Anterior cingulate cortex (tissue), 58 donors: ENCODE measurements around the gene TANC1.
A peak's percentile ranks its signal among the peaks of the same experiment; 100 is the strongest.

Source experiments
- DNase-seq, 58 donors: peaks; one replicate each; lab custom pipeline; 2025; lab: John Stamatoyannopoulos, UW

Gene TANC1

GRCh38 chr2:158960193-158960592, 8.2 kb upstream of the TANC1 start:
- DNase-seq, result no peak

- no peak for DNase-seq
Measured at GRCh38 chr2:158962074-158962473, 6.4 kb upstream of the TANC1 start.

GRCh38 chr2:158963071-158963470, 5.4 kb upstream of the TANC1 start:
- DNase-seq, result no peak

GRCh38 chr2:158965107-158965506, 3.3 kb upstream of the TANC1 start:
- no peak for DNase-seq

- no peak for DNase-seq
Measured at GRCh38 chr2:158965641-158966040, 2.8 kb upstream of the TANC1 start.

- DNase-seq, result no peak
Measured at GRCh38 chr2:158966312-158966711, 2.1 kb upstream of the TANC1 start.

- DNase-seq, result peak in 15 of 58 donors; percentile 16 to 74 (median 51)
Measured at GRCh38 chr2:158967114-158967730, 1.2 kb upstream of the TANC1 start.

GRCh38 chr2:158967731-158968395, 577 bp upstream of the TANC1 start:
- DNase-seq, result peak in 50 of 58 donors; percentile 17 to 74 (median 55)

- DNase-seq, result peak in 4 of 58 donors; percentile 16 to 50 (median 33)
Measured at GRCh38 chr2:158969162-158969714, 798 bp downstream of the TANC1 start.

GRCh38 chr2:158969715-158970240, 1.3 kb downstream of the TANC1 start:
- peak in 31 of 58 donors; percentile 5 to 66 (median 30) for DNase-seq

GRCh38 chr2:158970241-158970751, 1.9 kb downstream of the TANC1 start:
- DNase-seq, result peak in 2 of 58 donors; percentile 32 to 33

GRCh38 chr2:158973116-158973956, 4.9 kb downstream of the TANC1 start:
- DNase-seq, result peak in 1 of 58 donors; percentile 45

- no peak for DNase-seq
Measured at GRCh38 chr2:158975271-158975921, 7.0 kb downstream of the TANC1 start.

- no peak for DNase-seq
Measured at GRCh38 chr2:158979772-158980171, 11.3 kb downstream of the TANC1 start.

GRCh38 chr2:158984604-158985135, 16.2 kb downstream of the TANC1 start:
- DNase-seq, result no peak

GRCh38 chr2:158988501-158988900, 20.1 kb downstream of the TANC1 start:
- DNase-seq, result no peak

- no peak for DNase-seq
Measured at GRCh38 chr2:158989165-158989564, 20.7 kb downstream of the TANC1 start.

GRCh38 chr2:158990397-158991214, 22.2 kb downstream of the TANC1 start:
- DNase-seq, result no peak

- DNase-seq, result no peak
Measured at GRCh38 chr2:158993030-158993429, 24.6 kb downstream of the TANC1 start.
